ENCODE data around the gene SHKBP1. TPM values are rescaled to one million over a fixed set of nuclear protein-coding genes. Genes with fewer than 3 reads are reported as not detected.

The SHKBP1 gene
- total and polyA plus RNA-seq, 2 of the 8 experiments (the other 6 are each of a cell fraction or from before 2014, with no cell fraction given) = 74.6 to 98.8 TPM

DNA sequence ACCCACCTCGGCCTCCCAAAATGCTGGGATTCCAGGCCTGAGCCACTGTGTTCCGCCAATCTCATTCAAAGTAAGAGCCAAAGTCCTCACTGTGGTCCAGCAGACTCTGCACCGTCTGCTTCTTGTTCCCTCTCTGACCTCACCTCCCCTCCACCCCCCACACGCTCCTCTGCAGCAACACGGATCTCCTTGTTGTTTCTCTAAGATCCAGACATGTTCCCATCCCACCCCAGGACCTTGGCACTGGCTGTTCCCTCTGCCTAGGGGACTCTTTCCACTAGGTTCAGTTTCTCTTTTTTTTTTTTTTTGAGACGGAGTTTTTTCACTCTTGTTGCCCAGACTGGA lies 62.9 kb downstream of the SHKBP1 start:
- H3K23me2 ChIP-seq (ENCODE audit: low read depth, low read length) = no peaks in the 10 kb centered on the region
- no peak overlapping the region for H4K91ac ChIP-seq (replicated peaks; ENCODE audit: insufficient read length, low read length)
- no peak overlapping the region for H3K4me3 ChIP-seq (ENCODE audit: extremely low read depth in 1 of 4, insufficient read depth in 2 of 4, low read depth in 3 of 4, low read length in 4 of 4)
- no peak overlapping the region for H3K56ac ChIP-seq (replicated peaks; ENCODE audit: insufficient read length, low read depth, low read length)
- no peak overlapping the region for H3K27ac ChIP-seq (ENCODE audit: low read depth, low read length)
- H2AK5ac ChIP-seq (ENCODE audit: low read depth, low read length) = no peak overlapping the region
- no peaks in the 10 kb centered on the region for H3K79me2 ChIP-seq (ENCODE audit: control insufficient read depth in 1 of 2, insufficient read depth in 2 of 2, low read length in 2 of 2)
- no peak overlapping the region for H2BK5ac ChIP-seq (ENCODE audit: low read depth, low read length)
- no peaks in the 10 kb centered on the region for H3K79me1 ChIP-seq (ENCODE audit: low read depth, low read length)
- H2BK120ac ChIP-seq (replicated peaks; ENCODE audit: low read depth, low read length) = no peak overlapping the region
- H3K14ac ChIP-seq (ENCODE audit: insufficient read length) = no peak overlapping the region
- H3K36me3 ChIP-seq (ENCODE audit: control insufficient read depth in 2 of 4, insufficient read depth in 4 of 4, low read length in 3 of 4) = no peaks in the 10 kb centered on the region
- FAIRE-seq (no peak), DNase-seq (ENCODE audit: low read depth in 1 of 2, low spot score in 2 of 2) (no peak)
- POLR2A ChIA-PET (ENCODE audit: partially characterized antibody) = interaction anchor here (1.1 kb wide), 1 partner anchor 111 kb away, joined by 3 read pairs; the partner anchor contains the start of gene ACTMAP
- no peak overlapping the region for H3K23ac ChIP-seq (ENCODE audit: insufficient read length)
- peaks cover 0 to 3% (median 0%) of the 10 kb centered on the region in 4 experiments; a peak in 4 of 7 replicates for H3K27me3 ChIP-seq (replicated peaks in 1 of 4; ENCODE audit: control insufficient read depth in 3 of 4, extremely low read depth in 1 of 4, insufficient read depth in 3 of 4, low read length in 3 of 4)
- H2AFZ ChIP-seq (ENCODE audit: low read length) = no peak overlapping the region
- H3K9me3 ChIP-seq (ENCODE audit: insufficient read depth in 2 of 2, low read depth in 1 of 2, low read length in 1 of 2) = no peaks in the 10 kb centered on the region
- no peak overlapping the region for H2BK20ac ChIP-seq (ENCODE audit: low read length)
- no peak overlapping the region for H4K8ac ChIP-seq (ENCODE audit: extremely low read depth, insufficient read depth, low read length)
- H4K5ac ChIP-seq (ENCODE audit: insufficient read length, low read depth, low read length) = no peak overlapping the region
- WGBS, 2 experiments (ENCODE audit: extremely low coverage in 1 of 2, insufficient coverage in 1 of 2, insufficient read length in 1 of 2, insufficient replicate concordance in 2 of 2, low coverage in 1 of 2, low lambda C conversion rate in 2 of 2, missing lambda C conversion rate in 1 of 2) = 87% methylated on average over 5 of the region's 6 CpGs; no CpG with 5 or more reads in 1 of the 2 experiments
- no peak overlapping the region for H3K4ac ChIP-seq (replicated peaks; ENCODE audit: insufficient read length, low read depth, low read length)
- no peak overlapping the region for H3K4me2 ChIP-seq (ENCODE audit: insufficient read depth in 1 of 2, low read depth in 2 of 2, low read length in 2 of 2)
- H3K9ac ChIP-seq (replicated peaks in 1 of 4; ENCODE audit: extremely low read depth in 1 of 4, low read depth in 3 of 4, low read length in 3 of 4) = no peak overlapping the region
- peaks cover 0 to 3% (median 0%) of the 10 kb centered on the region in 4 experiments; a peak in 1 of 7 replicates for H3K4me1 ChIP-seq (replicated peaks in 1 of 4; ENCODE audit: control insufficient read depth in 3 of 4, insufficient read depth in 4 of 4, low read length in 3 of 4)
- H3K18ac ChIP-seq (ENCODE audit: extremely low read depth, low read length) = no peak overlapping the region
- H4K20me1 ChIP-seq (replicated peaks in 1 of 2; ENCODE audit: control insufficient read depth in 1 of 2, insufficient read depth in 2 of 2, low read length in 2 of 2) = no peaks in the 10 kb centered on the region
- no peak overlapping the region for H2BK12ac ChIP-seq (ENCODE audit: low read depth, low read length)
- CTCF ChIA-PET (ENCODE audit: partially characterized antibody) = interaction anchor here (0.6 to 2.5 kb wide), 3 partner anchors 13 to 87 kb away, joined by 3 to 6 read pairs (median 5); no protein-coding TSS in a partner anchor
- H2BK15ac ChIP-seq (ENCODE audit: low read length) = no peak overlapping the region
- TF ChIP-seq E2F6 (IDR thresholded peaks at IDR 0.05) (no peak), SIRT6 (IDR thresholded peaks at IDR 0.05; ENCODE audit: low read length) (no peak), JUN (IDR thresholded peaks at IDR 0.05; ENCODE audit: low read depth, low read length) (no peak), TBP (IDR thresholded peaks at IDR 0.05; ENCODE audit: low read depth, low read length) (no peak)
